ENCODE measurements around the gene ABLIM1.

DNA sequence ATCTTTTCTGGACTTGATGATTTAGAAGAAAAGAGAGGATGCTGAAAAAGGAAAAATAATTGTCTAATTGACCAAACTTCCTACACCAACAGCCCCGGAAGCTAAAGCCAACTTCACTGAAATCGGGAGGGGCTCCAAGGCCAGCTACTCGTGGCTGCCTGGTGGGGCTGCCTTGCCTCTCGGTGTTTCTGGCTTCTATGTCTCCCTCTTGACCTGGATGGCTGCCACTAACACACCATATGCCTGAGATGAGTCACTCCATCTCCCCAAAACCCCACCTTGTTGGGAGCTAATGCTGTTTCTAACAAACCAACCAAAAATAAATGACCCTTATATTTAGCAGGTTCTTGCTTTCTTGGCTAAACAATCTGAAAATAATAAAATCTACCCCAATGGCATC, 166.1 kb downstream of the ABLIM1 start:
- TF ChIP-seq POLR2A (IDR thresholded peaks at IDR 0.05; ENCODE audit: low read length) = no peak
- TF ChIP-seq GATA1 (IDR thresholded peaks at IDR 0.05; ENCODE audit: low read depth, low read length) = no peak

Data from erythroblast (primary cell).